ENCODE data around the gene HOXB3. TPM values are rescaled to one million over a fixed set of nuclear protein-coding genes. Genes with fewer than 3 reads are reported as not detected.

HOXB3 gene
- total RNA-seq, 2 experiments from 2014 or later: 1.4 to 2.0 TPM

- CTCF ChIA-PET: no interaction called here
- no peak overlapping the region for H3K4me3 Mint-ChIP-seq
- intact Hi-C loops (cut with micrococcal nuclease): no loop called here
- no peak overlapping the region for H3K27ac Mint-ChIP-seq
- no peaks in the 10 kb centered on the region for H3K9me3 Mint-ChIP-seq
- H3K4me1 Mint-ChIP-seq (ENCODE audit: low read depth): peaks cover 6% of the 10 kb centered on the region
- DNase-seq: no peak
- TF ChIP-seq CTCF (IDR thresholded peaks at IDR 0.05): no peak
- H3K36me3 Mint-ChIP-seq (ENCODE audit: low read depth): no peaks in the 10 kb centered on the region
- POLR2A ChIA-PET: no interaction called here
- no peak for ATAC-seq
- peaks cover 5% of the 10 kb centered on the region for H3K27me3 Mint-ChIP-seq
These were observed 18.8 kb downstream of the HOXB3 start for GRCh38 chr17:48571024-48571818.

- peaks cover 3% of the 10 kb centered on the region for H3K4me1 Mint-ChIP-seq (ENCODE audit: low read depth)
- intact Hi-C loops (cut with micrococcal nuclease): no loop called here
- no peak overlapping the region for H3K27ac Mint-ChIP-seq
- no peak for ATAC-seq
- ChIA-PET POLR2A (no interaction called here), CTCF (no interaction called here)
- no peak overlapping the region for H3K4me3 Mint-ChIP-seq
- TF ChIP-seq CTCF (IDR thresholded peaks at IDR 0.05): no peak
- H3K36me3 Mint-ChIP-seq (ENCODE audit: low read depth): no peaks in the 10 kb centered on the region
- DNase-seq: no peak
- H3K27me3 Mint-ChIP-seq: peaks cover 5% of the 10 kb centered on the region
- no peaks in the 10 kb centered on the region for H3K9me3 Mint-ChIP-seq
These were observed 19.6 kb downstream of the HOXB3 start for GRCh38 chr17:48570325-48571023.

GRCh38 chr17:48569674-48570324 is 20.2 kb downstream of the HOXB3 start:
- no peaks in the 10 kb centered on the region for H3K36me3 Mint-ChIP-seq (ENCODE audit: low read depth)
- H3K27me3 Mint-ChIP-seq: peaks cover 5% of the 10 kb centered on the region
- no peak overlapping the region for H3K27ac Mint-ChIP-seq
- TF ChIP-seq CTCF (IDR thresholded peaks at IDR 0.05): no peak
- no peak overlapping the region for H3K4me3 Mint-ChIP-seq
- DNase-seq (no peak), ATAC-seq (no peak)
- intact Hi-C loops (cut with micrococcal nuclease): no loop called here
- POLR2A ChIA-PET: no interaction called here
- peaks cover 3% of the 10 kb centered on the region for H3K4me1 Mint-ChIP-seq (ENCODE audit: low read depth)
- CTCF ChIA-PET: no interaction called here
- no peaks in the 10 kb centered on the region for H3K9me3 Mint-ChIP-seq

GRCh38 chr17:48569240-48569582 is 20.8 kb downstream of the HOXB3 start:
- ChIA-PET CTCF (no interaction called here), POLR2A (interaction anchor here (0.5 kb wide), 1 partner anchor 59 kb away, joined by 3 read pairs; no protein-coding TSS in a partner anchor)
- Mint-ChIP-seq H3K4me1 (ENCODE audit: low read depth) (peaks cover 3% of the 10 kb centered on the region), H3K9me3 (no peaks in the 10 kb centered on the region), H3K4me3 (no peak overlapping the region), H3K27me3 (peaks cover 5% of the 10 kb centered on the region), H3K36me3 (ENCODE audit: low read depth) (no peaks in the 10 kb centered on the region), H3K27ac (no peak overlapping the region)
- DNase-seq (no peak), ATAC-seq (no peak)
- intact Hi-C loops (cut with micrococcal nuclease): no loop called here
- no peak for TF ChIP-seq CTCF (IDR thresholded peaks at IDR 0.05)
